GM12892 (cell line): ENCODE measurements around the gene LSR.
"Not testable (repeated sequence)": the region's sequence is repeated elsewhere in the genome, so short reads cannot be mapped to it uniquely, and the experiment has no call there.

Experiments used
- DNase-seq: peaks from one replicate; pipeline ENCODE4 v3.0.0; 2011; ENCODE audit not compliant: insufficient read length
- FAIRE-seq: peaks from 2 replicates; lab custom pipeline; 2011; peaks lifted over from hg19 to GRCh38; lab: Jason Lieb, UNC
- POLR2A ChIP-seq: IDR thresholded peaks from 2 replicates; pipeline ENCODE4 v1.6.1; 2011; ENCODE audit warnings: low read depth, low read length, control low read depth
- POLR2AphosphoS5 ChIP-seq: IDR thresholded peaks from 2 replicates; pipeline ENCODE4 v1.6.1; 2011; ENCODE audit warnings: low read depth, low read length, control low read depth
- TAF1 ChIP-seq: IDR thresholded peaks from 2 replicates; pipeline ENCODE4 v1.6.1; 2011; ENCODE audit warnings: low read depth, mild to moderate bottlenecking, control low read depth, low read length, borderline replicate concordance

LSR gene

GRCh38 chr19:35223084-35223790, 25.6 kb upstream of the LSR start:
- no peak for TF ChIP-seq TAF1
- no peak for TF ChIP-seq POLR2AphosphoS5
- no peak for TF ChIP-seq POLR2A
- FAIRE-seq: no peak
- no peak for DNase-seq

DNA sequence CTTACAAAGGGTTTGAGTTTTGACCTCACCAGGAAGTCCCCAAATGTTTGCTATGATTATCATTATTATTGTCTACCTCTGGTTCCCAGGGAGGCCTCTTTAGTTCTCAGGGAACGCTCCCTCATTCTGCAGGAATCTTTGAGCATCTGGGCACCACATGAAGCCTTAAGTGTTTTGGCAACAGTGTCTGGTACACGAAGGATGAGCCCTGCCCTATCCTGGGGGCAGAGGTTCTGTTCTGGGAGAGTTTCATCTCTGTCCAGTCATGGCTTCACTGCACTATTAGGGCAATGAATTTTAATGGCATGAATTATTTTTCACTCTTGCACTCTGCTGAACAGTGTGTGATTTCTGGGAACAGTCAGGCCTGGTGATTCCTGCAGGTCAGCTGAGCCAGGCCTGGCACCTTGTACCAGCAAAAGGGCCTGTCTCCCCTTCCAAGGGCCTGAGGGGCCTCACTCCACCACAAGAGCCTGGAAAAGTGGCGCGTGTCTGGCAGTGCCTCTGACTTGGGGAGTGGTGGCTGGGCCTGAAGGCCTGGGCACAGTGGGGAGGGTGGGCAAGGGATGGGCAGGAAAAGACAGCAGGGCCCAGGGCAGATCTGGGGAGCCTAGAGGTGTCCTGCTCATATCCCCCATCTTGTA, 24.8 kb upstream of the LSR start:
- DNase-seq: no peak
- no peak for FAIRE-seq
- TF ChIP-seq POLR2A (no peak), TAF1 (no peak), POLR2AphosphoS5 (no peak)

DNA sequence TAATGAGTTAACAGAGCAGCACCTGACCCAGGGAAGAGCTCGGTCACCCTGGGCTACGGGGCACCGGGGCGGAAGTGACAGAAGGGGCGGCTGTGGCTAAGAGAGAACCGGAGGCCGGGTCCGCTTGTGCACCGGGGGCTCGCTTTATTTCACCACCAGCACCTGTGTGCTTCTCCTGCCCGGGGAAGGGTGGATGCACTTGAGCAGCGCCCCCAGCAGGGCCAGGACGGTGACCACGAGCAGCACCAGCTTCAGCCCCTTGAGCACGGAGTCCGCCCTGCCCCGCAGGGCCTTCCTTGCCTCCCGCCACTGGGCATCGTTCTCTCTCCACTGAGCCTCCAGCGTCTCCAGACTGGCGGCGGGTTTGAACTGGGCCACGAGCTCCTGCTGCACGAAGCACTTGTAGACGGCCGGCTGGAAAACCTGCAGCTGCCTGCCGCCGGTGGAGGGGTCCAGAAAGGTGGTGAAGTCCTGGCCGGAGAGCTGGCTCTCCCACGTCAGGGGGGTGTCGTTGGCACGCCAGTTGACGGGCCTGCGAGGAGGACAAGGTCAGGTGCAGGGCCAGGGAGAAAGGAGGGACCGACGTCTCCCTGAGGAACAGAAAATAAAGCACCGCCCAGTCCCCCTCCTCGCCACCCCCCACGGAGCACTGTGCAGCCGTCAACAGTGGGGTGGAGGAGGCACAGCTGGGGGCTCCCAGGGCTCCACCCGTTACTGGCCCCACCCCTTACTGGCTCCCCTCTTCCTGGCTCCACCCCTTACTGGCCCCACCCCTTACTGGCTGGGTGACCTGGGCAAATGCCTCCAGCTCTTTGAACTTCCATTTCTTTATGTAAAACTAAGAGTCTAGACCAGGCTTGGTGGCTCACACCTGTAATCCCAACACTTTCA, 23.9 kb upstream of the LSR start:
- FAIRE-seq (no peak), DNase-seq (no peak)
- TF ChIP-seq POLR2A (no peak), POLR2AphosphoS5 (no peak), TAF1 (no peak)

DNA sequence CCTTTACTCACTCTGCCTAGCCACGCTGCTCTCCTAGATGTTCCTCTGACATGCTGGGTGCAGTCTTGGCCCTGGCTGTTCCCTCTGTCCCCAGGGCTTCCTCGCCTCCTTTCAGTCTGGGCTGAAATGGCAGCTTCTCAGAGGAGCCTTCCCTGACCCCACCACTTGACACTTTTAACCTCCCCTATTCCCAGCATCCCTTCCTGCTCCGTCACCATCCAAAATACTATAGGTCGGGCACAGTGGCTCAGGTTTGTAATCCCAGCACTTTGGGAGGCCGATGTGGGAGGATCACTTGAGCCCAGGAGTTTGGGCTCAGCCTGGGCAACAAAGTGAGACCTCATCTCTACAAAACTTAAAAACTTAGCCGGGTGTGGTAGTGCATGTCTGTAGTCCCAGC, 22.9 kb upstream of the LSR start:
- TF ChIP-seq TAF1: no peak
- DNase-seq: no peak
- no peak for FAIRE-seq

GRCh38 chr19:35226748-35227147, 22.1 kb upstream of the LSR start:
- no peak for FAIRE-seq
- DNase-seq: no peak
- TF ChIP-seq TAF1: no peak
- no peak for TF ChIP-seq POLR2A
- no peak for TF ChIP-seq POLR2AphosphoS5

GRCh38 chr19:35228177-35228930, 20.4 kb upstream of the LSR start, which contains the start of gene FAM187B:
FAM187B (minus strand) TSS chr19:35228739; CDS start chr19:35228680, 59 bp downstream.
- DNase-seq: no peak
- no peak for TF ChIP-seq POLR2AphosphoS5
- TF ChIP-seq TAF1: no peak
- no peak for TF ChIP-seq POLR2A
- no peak for FAIRE-seq

DNA sequence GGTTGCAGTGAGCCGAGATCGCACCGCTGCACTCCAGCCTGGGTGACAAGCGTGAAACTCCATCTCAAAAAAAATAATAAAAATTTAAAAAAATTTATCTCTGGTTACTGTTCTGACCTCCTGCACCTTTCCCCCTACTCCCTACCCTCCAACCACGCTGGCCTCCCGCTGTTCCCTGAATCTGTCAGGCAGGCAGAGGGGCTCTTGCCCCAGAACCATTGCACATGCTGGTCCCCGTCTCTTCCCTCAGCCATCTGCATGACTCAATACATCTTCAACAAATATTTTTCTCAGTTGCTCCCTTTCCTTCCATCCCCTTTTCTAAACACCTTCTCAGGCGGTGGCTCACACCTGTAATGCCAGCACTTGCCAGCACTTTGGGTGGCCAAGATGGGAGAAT, 19.2 kb upstream of the LSR start:
- TF ChIP-seq POLR2AphosphoS5 (no peak), POLR2A (no peak), TAF1 (no peak)
- no peak for DNase-seq
- no peak for FAIRE-seq

GRCh38 chr19:35231956-35232645, 16.7 kb upstream of the LSR start:
- FAIRE-seq (no peak), DNase-seq (no peak)
- TF ChIP-seq TAF1: no peak
- TF ChIP-seq POLR2AphosphoS5: no peak
- TF ChIP-seq POLR2A: no peak

GRCh38 chr19:35232912-35233311, 15.9 kb upstream of the LSR start:
- no peak for FAIRE-seq
- DNase-seq: no peak
- TF ChIP-seq POLR2A (no peak), TAF1 (no peak), POLR2AphosphoS5 (no peak)

GRCh38 chr19:35236638-35237400, 12.0 kb upstream of the LSR start:
- DNase-seq (no peak), FAIRE-seq (no peak)
- TF ChIP-seq TAF1: no peak
- TF ChIP-seq POLR2A: no peak
- no peak for TF ChIP-seq POLR2AphosphoS5

DNA sequence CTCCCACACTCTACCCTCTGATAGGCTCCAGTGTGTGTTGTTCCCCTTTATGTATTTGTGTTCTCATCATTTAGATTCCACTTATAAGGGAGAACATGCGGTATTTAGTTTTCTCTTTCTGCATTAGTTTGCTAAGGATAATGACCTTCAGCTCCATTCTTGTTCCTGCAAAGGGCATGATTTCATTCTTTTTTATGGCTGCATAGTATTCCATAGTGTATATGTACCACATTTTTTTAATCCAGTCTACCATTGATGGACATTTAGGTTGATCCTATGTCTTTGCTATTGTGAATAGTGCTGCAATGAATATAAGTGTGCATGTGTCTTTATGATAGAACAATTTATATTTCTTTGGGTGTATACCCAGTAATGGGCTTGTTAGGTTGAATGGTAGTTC, 9.2 kb upstream of the LSR start:
- FAIRE-seq, DNase-seq: not testable (repeated sequence)
